ENCODE results near the gene HMGCS2. TPM values are rescaled to one million over a fixed set of nuclear protein-coding genes. Genes with fewer than 3 reads are reported as not detected.

The HMGCS2 gene
- total RNA-seq, 1 donor, result not detected

GRCh38 chr1:119703666-119704450 is 64.8 kb downstream of the HMGCS2 start:
- TF ChIP-seq, protein P1, sequence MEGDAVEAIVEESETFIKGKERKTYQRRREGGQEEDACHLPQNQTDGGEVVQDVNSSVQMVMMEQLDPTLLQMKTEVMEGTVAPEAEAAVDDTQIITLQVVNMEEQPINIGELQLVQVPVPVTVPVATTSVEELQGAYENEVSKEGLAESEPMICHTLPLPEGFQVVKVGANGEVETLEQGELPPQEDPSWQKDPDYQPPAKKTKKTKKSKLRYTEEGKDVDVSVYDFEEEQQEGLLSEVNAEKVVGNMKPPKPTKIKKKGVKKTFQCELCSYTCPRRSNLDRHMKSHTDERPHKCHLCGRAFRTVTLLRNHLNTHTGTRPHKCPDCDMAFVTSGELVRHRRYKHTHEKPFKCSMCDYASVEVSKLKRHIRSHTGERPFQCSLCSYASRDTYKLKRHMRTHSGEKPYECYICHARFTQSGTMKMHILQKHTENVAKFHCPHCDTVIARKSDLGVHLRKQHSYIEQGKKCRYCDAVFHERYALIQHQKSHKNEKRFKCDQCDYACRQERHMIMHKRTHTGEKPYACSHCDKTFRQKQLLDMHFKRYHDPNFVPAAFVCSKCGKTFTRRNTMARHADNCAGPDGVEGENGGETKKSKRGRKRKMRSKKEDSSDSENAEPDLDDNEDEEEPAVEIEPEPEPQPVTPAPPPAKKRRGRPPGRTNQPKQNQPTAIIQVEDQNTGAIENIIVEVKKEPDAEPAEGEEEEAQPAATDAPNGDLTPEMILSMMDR (IDR thresholded peaks at IDR 0.05; ENCODE audit: insufficient read depth, low read depth, low read length), result no peak
- no peak for DNase-seq (ENCODE audit: low read depth)
- no peak overlapping the region for H3K4me3 ChIP-seq (ENCODE audit: low read depth, low read length)

- DNase-seq (ENCODE audit: low read depth), result peak; percentile 13
- TF ChIP-seq, protein P1 (IDR thresholded peaks at IDR 0.05; ENCODE audit: insufficient read depth, low read depth, low read length), result no peak
- no peak overlapping the region for H3K4me3 ChIP-seq (ENCODE audit: low read depth, low read length)
These were observed 66.3 kb downstream of the HMGCS2 start for GRCh38 chr1:119702384-119702783.

DNA sequence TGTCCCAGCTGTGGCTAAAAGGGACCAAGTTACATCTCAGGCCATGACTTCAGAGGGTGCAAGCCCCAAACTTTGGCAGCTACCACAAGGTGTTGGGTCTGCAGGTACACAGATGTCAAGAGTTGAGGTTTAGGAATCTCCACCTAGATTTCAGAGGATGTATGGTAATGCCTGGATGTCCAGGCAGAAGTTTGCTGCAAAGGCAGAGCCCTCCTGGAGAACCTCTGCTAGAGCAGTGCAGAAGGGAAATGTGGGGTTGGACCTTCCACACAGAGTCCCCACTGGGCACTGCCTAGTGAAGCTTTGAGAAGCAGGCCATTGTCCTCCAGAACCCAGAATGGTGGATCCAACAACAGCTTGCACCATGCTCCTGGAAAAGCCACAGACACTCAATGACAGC is 67.0 kb downstream of the HMGCS2 start:
- H3K4me3 ChIP-seq (ENCODE audit: low read depth, low read length), result no peak overlapping the region
- no peak for DNase-seq (ENCODE audit: low read depth)
- TF ChIP-seq, protein P1 (IDR thresholded peaks at IDR 0.05; ENCODE audit: insufficient read depth, low read depth, low read length), result no peak

DNA sequence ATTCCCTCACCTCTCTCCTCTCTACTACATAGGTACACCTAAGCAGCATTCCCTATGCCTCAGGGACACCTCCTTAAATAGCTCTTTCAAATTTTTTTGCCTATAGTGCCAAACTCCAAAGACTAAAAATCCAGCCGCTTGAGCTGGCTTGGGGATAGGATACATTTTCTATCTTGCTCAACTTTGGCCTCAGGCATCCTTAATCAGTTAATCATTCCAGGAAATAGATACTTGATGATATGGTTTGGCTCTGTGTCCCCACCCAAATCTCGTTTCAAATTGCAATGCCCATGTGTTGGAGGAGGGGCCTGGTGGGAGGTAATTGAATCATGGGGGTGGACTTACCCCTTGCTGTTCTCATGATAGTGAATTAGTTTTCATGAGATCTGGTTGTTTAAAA is 68.4 kb downstream of the HMGCS2 start:
- TF ChIP-seq, protein P1 (IDR thresholded peaks at IDR 0.05; ENCODE audit: insufficient read depth, low read depth, low read length), result no peak
- no peak for DNase-seq (ENCODE audit: low read depth)
- H3K4me3 ChIP-seq (ENCODE audit: low read depth, low read length), result no peak overlapping the region

Other genes starting within 250 kb of the HMGCS2 start
- 13.2 and 14.2 TPM in 2 replicates for gene ZNF697, start 120.6 kb downstream of the HMGCS2 start, total RNA-seq
- gene PHGDH, start 57.0 kb downstream of the HMGCS2 start, total RNA-seq, result 80.7 and 184 TPM in 2 replicates
- gene REG4, start 42.6 kb upstream of the HMGCS2 start, total RNA-seq, result not detected in 2 replicates
- under 0.01 TPM in 1 of 2 replicates, not detected in the other for gene ADAM30, start 127.6 kb upstream of the HMGCS2 start, total RNA-seq